ENCODE data around the gene SRPX2.

SRPX2 gene, protein sequence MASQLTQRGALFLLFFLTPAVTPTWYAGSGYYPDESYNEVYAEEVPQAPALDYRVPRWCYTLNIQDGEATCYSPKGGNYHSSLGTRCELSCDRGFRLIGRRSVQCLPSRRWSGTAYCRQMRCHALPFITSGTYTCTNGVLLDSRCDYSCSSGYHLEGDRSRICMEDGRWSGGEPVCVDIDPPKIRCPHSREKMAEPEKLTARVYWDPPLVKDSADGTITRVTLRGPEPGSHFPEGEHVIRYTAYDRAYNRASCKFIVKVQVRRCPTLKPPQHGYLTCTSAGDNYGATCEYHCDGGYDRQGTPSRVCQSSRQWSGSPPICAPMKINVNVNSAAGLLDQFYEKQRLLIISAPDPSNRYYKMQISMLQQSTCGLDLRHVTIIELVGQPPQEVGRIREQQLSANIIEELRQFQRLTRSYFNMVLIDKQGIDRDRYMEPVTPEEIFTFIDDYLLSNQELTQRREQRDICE

DNA sequence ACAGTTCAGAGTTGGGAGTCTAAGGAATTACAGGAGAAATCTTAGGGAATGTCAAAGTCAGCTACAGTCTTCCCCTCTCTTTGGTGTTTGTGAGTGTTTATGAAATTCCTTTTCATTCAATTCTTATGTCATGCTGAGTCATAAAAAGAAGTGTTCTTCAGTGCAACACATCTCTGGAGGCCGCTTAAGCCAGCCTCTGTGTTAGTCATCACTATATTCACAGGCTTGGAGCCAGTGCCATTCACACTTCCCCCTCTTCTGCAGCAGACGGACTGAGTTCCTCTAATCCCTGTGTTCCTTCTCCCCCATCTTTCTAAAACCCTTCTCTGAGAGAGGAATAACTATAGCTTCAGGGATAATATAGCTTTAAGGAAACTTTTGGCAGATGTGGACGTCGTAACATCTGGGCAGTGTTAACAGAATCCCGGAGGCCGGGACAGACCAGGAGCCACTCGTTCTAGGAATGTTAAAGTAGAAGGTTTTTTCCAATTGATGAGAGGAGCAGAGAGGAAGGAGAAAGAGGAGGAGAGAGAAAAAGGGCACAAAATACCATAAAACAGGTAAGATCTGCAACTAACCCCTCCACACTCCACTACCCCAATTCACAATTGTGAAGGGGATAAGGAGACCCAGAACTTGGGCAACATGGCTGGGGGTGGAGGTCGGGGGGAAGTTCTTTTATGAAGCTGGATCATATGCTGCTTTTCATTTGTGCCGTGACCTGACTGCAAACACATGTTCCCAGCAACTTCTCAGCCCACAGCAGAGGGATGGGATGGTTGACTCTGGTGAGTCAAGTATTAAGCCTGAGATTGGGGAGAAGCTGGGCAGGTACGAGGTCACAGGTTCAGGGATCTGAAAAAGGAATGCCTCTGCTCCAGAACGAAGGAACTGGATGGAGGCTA lies at the start of gene SRPX2:
SRPX2 (plus strand) TSS at position 244 of the 905 bp plus-strand sequence. CDS start 2,124 bp downstream, outside the sequence.
- DNase-seq (ENCODE audit: low spot score): peak; percentile 18

DNA sequence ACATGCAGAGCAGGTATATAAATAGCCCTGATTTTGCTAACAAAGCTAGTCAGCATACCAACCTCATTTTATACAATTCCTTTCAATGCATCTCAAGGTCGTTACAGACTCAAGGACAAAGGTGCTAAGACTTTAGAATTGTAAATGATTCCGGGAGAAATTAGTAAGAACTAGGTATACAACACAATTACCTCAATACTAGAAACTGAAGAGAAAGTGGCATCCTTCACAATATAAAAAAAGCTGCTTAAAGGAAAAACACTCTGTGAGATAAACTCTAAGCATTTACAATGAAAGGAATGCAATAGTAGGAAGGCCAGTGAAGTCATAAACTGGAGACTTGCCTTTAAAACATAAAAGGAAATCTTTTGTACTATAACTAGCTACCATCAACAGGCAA lies 47.4 kb upstream of the SRPX2 start:
- DNase-seq (ENCODE audit: low spot score): no peak

DNA sequence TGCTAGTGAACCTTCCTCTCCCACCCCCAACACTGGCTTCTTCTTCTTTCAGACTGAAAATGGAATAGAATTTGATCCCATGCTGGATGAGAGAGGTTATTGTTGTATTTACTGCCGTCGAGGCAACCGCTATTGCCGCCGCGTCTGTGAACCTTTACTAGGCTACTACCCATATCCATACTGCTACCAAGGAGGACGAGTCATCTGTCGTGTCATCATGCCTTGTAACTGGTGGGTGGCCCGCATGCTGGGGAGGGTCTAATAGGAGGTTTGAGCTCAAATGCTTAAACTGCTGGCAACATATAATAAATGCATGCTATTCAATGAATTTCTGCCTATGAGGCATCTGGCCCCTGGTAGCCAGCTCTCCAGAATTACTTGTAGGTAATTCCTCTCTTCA lies 44.5 kb upstream of the SRPX2 start:
- no peak for DNase-seq (ENCODE audit: low spot score)

DNA sequence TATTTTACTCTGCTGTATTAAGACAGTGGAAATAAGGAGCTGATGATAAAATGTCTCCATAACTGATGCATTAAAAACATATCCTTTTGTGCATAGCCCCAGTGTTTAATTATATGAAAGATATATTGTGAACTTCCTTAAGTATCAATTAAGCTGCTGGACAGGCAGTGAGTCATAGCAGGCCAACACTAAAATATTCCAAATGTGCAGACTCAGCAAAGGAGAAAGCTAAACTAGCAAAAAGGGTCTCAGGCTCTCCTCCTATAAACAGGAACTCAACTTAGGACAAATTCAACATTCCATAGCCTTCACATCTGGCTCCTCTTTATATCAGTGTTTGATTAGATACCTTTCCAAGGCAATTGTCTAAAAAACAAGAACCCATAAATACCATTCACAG lies 43.7 kb upstream of the SRPX2 start:
- no peak for DNase-seq (ENCODE audit: low spot score)

DNA sequence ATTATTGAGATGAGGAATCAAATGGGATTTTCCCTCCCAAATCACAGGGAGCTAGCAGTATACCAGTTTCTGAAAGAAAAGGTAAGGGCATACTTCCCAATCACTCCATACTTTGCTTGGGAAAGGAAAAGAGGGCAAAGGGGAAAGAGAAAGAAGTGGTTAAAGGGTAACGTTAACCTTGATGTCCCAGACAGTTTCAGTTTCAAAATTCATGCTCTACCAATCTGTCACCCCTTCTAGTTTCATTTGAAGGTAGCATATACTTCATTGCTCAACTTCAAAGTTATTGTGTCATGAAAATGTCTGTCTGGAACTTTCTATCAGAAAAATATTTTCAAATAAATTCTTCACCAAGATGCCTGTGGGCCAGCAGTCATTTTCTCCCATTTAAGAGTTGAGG lies 43.2 kb upstream of the SRPX2 start:
- DNase-seq (ENCODE audit: low spot score): no peak

DNA sequence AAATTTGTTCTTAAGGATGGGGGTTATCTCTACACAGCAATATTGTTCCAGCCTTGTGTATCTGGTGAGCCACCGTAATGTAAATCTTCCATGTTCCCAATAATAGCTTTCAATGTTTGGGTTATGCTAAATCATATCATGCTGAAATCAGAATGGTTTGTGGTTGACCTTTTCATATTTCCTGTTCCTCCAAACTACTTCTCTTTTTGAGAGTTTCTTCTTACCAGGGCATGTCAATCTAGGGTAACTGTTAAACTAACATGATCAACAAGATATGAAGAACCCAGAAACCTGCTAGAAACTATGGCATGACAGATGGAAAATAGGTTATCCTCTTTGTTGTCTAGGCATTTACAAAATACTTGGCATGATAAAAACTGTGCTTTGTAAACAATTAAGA lies 37.2 kb upstream of the SRPX2 start:
- no peak for DNase-seq (ENCODE audit: low spot score)

DNA sequence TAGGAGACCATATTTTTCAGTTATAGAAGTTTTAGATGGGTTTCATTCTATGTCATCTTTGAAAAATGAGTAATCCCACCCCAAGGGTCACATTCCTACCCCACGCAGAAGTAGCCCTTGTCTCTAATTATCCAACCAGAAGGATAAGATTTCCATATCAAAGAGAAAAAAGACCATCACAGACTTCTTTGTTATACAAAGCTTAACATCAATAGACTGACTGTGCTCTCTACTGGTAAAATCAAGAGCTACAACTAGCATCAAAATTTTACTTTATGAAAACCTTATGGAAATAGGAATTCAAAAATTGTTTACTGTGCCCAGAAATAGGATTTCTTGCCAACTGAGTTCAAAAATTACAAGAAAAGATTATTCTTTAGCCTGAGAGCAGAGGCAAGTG lies 34.4 kb upstream of the SRPX2 start:
- no peak for DNase-seq (ENCODE audit: low spot score)

DNA sequence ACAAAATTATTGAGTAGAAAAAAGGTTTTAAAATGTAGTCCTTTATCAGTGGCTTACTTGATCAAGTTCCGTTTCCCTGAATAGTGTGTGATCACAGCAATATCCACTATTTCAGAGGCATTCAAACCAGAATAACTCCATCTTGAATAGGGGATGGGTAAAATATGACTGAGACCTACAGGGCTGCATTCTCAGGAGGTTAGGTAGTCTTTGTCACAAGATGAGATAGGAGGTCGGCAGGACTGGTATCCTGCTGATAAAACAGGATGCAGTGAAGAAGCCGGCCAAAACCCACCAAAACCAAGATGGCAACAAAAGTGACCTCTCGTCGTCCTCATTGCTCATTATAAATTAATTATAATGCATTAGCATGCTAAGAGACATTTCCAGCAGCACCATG lies 32.0 kb upstream of the SRPX2 start:
- DNase-seq (ENCODE audit: low spot score): no peak

DNA sequence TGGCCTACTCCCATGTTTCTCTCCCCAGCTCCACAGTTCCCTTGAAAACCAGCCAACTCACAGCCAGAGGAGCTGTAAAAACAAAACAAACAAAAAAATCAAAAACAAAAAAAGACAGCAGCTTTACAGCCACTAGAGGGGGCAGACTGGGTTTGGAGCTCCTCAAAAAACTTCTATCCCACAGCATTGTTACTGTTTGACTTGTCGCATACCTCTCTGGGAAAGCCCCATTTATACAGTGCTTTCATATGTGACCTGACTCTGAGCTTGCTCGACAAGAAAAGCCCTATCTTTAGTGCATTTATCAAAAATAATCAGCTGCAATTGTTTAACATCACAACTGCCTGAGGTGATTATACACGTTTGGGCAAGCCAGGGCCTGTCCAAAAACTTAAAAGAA lies 29.0 kb upstream of the SRPX2 start:
- peak; percentile 44 for DNase-seq (ENCODE audit: low spot score)

DNA sequence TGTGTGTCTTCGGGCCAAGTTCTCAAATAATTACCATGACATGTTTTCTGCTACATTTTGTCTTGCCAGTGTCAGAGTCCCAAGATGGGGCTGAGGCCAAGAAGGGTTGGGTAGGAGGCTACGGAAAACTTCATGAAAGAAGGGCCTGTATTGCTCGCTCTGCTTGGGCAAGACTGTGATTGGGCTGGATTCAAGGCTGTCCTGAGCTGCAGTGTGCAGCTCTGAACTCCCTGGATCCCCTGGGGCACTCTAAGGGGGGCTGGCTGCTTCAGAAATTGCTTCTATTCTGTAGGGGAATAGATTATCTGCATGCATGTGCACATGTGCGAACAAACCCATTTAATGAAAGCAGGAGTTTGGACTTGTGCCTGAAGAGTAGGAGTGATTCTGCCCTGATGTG lies 21.0 kb upstream of the SRPX2 start:
- no peak for DNase-seq (ENCODE audit: low spot score)

DNA sequence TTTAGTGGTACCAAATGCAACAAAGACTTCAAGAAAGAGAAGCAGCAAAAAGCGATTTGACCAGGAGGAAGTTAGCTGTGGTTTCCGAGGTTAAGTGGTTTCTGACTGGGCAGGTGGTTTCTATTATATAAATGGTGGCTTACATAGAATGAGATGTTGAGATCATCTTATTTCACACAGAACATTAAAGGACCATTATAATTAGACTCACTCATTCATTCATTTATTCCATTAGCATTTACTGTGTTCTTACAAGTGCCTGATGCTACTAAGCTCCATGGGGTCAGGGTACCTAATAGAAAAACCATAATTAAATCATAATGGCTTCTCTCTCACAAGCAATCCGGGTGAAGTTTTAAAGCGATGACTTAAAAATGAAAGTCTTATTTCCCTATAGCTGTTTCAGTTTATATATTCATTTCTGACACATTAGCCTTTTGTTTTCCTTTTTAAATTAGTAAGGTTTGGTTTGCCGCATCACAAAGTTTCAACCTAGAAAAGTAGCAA lies 18.0 kb upstream of the SRPX2 start:
- DNase-seq (ENCODE audit: low spot score): no peak

DNA sequence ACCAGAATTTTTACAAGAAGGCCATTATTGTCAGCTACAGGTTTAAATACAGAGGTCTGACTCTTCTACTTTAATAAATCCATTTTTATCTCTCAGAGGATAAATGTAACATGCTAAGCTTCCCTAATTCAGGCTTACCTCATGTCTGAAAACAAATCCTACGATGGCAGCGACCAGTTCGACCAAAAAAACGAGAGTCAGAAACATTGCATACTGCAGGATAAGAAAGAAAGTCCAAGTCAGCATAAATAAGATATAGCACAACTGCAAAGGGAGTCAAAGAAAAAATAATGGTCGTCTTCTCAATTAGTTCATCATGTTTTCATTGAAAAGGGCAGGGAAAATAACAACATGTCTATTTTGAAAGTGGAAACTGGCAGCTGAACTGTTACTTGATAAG lies 9.0 kb upstream of the SRPX2 start:
- no peak for DNase-seq (ENCODE audit: low spot score)

DNA sequence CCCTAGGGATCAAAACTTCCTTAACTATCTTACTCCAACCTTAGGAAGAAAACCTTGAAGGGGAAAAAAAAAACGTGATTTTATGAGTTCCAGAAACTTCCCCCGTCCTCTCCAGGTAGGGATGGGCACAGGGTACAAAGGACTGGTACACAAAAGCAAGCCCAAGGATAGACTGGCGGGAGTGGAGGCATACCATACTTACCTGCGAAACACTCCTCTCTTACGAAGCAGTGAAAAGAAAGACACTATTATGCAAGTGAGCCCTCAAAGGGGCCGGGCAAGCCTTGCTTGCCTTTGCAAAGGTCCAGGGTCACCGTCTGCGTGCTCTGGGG lies 8.0 kb upstream of the SRPX2 start:
- peak; percentile 2 for DNase-seq (ENCODE audit: low spot score)

DNA sequence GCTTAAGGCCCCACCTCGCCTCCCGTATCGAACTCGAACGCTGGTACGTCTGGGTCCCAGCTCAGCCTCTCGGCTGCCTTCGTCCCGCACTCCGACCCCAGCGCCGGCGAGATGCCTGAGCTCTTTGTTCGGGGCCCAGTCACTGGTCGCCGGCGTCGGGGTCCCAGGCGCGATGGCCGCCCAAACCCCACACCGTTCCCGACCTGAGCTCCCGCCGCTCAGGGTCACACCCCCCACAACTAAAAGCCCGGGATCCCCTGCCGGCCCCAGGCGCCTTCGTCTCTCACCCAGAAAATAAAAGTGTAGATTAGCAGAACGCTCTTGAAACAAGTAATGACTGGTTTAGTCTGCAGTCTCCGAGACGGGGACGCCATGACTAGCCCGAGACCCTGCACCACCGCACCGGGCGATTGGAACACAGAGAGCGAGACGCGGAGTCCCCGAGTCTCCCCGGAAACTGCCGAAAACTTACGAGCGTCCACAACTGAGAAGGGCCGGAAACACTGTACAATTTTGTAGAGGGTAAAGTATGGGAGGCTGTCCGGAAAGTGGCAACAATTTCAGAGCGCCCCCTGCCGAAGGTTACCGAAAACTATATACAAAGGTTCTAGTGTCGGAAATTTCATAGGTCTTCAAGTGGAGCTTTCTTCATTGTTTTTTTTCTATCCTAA lies 7.5 kb upstream of the SRPX2 start, which contains the start of gene TSPAN6:
TSPAN6 (minus strand) TSS at position 486 of the 671 bp plus-strand sequence; CDS start at position 374, 112 bp downstream.
- DNase-seq (ENCODE audit: low spot score): peak; percentile 81

DNA sequence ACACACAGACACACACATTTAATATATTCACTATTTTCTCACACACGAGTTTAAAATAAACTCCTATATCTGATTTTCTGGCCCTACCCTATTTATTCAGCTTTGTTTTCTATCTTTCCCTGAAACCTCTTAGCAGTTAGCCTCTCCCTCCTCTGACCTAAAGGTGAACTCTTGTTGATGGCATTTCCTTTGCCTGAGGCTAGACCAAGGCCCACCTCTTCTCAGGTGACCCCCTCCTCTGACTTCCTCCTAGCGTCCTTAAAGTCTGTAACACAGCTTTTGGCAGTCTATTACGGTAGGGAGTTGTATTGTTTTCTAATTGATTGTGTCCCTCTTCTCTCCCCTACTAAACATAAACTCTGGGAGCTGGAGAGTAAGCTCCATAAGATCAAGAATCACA lies 1.7 kb upstream of the SRPX2 start:
- peak; percentile 1 for DNase-seq (ENCODE audit: low spot score)

DNA sequence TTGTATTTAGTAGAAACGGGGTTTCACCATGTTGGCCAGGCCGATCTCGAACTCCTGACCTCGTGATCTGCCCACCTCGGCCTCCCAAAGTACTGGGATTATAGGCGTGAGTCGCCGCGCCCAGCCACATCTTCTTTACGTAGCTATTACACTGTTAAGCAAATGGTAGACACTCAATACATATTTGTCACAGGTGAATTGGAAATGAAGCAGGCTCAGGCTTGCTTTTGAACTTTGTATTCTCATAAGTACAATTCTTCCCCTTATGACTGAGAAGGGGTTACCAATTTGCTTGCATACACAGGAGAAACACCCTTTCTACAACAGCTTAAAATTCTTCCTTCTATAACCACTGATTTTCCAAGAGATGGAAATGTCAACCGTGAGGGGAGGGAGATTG lies 787 bp upstream of the SRPX2 start:
- DNase-seq (ENCODE audit: low spot score): no peak

DNA sequence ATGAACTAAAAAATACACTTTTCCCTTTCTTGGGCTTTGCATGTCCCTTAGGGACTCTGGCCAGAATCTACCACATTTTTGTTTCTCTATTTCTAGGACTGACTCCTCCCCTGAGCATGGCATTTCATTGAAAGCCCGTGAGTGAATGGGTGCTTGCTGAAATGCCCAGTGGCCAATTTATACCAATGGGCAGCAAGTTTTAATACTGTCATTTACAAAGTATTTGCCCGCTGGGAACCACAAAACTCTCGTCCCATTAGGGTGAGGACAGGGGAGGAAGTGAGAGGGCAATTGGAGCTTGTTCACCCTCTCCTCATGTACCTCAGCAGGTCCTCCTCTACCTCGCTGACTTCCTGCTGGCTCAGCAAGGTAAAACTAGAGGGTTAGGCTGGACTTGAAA lies 1.1 kb downstream of the SRPX2 start:
- no peak for DNase-seq (ENCODE audit: low spot score)

DNA sequence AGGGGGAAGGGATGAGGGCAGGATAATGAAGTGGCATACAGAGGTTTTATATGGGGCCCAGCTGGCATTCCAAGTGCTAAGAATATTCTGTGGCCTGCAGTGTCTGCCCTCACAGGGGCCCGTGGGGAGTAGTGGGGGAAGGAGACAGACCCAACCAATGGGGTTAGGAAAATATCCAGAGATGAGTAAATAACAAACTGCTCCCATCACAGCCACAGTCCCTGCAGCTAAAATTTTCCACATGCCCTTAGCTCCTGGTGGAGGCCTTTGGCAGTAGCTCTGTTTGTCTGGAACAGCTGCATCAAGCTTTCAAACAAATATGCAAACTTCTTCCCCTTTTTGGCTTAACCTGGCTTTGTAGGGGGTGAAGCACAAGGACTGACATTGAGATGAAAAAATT lies 3.1 kb downstream of the SRPX2 start:
- no peak for DNase-seq (ENCODE audit: low spot score)

DNA sequence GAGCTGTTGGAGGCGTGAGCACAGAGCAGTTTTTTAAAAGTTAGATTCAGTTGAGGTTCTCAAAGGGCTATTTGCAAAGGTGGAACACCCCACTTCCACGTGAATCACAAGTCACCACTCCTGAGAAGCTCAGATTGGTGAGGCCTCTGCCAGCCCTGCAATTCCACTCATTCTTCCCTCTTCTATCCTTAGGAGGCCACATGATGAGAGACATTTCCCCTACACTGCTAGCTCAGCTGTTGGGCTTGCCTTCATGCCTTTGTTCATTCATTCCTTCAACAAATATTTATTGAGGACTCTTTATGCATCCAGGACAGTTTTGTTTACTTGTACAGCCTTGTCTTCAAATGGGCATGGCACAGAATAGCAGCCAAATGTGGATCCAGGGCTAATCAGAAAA lies 3.7 kb downstream of the SRPX2 start:
- no peak for DNase-seq (ENCODE audit: low spot score)

DNA sequence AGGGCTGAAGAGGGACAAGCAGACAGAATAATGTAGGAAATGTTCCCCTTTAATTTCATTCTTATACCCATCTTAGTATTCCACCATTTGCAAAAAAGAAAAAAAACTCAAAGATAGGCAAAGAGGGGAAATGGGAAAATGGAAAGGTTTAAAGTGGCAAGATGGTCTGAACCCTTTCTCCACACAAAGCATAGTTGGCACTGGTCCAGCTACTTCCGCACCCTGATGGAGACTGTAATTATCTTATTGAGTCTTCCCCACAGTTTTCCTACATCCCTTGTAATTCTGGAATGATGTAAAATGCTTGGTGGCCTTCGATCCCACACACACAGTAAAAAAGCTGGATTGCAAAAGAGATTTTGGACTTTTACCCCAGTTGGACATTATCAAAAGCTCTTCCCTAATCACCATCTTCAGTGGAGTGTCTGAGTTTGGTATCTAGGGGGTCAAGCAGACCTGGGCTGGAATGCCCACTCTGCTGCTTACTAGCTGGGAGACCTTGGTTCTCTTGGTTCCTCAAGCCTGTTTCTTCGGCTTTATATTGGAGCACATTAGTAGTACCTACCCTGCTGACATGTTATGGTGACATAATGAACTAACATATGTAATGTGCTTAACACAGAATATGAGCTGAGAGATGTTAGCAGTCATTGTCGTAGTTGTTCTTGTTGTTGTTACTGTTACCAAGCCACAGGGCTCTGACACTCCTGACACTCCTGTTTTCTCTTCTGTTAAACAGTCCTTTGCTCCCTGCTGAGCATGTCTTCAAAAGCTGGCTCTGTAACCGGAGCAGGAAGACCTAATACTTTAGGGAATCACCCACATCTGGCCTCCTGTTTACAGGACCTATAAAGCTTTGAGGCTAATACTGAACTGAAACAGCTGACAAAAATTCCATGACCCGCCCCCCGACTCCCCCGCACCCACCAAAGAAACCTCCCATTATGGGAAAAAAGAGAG lies 4.7 kb downstream of the SRPX2 start:
- no peak for DNase-seq (ENCODE audit: low spot score)

Measured in LoVo (cell line).